ENCODE measurements around the gene ADAMTS14.

Gene ADAMTS14

GRCh38 chr10:70726909-70727495 is 54.7 kb downstream of the ADAMTS14 start:
- H4K20me1 ChIP-seq (ENCODE audit: insufficient read depth, low read length) = no peaks in the 10 kb centered on the region
- TF ChIP-seq EZH2 (IDR thresholded peaks at IDR 0.05; ENCODE audit: borderline replicate concordance, low read depth, low read length, severe bottlenecking) = no peak
- TF ChIP-seq CTCF (IDR thresholded peaks at IDR 0.05; ENCODE audit: borderline replicate concordance, extremely low read depth, low read length, poor library complexity, severe bottlenecking) = no peak
- H2AFZ ChIP-seq (ENCODE audit: low read depth, low read length) = no peak overlapping the region
- H3K9me3 ChIP-seq (ENCODE audit: insufficient read depth, low read length, severe bottlenecking) = no peaks in the 10 kb centered on the region
- ATAC-seq (ENCODE audit: insufficient read depth, low read depth) (no peak), DNase-seq (no peak)
- no peaks in the 10 kb centered on the region for H3K27me3 ChIP-seq (ENCODE audit: insufficient read depth, low read length, poor library complexity)
- no peak overlapping the region for H3K27ac ChIP-seq (ENCODE audit: low read length)
- no peaks in the 10 kb centered on the region for H3K79me2 ChIP-seq (ENCODE audit: insufficient read depth, low read length)
- H3K4me3 ChIP-seq (ENCODE audit: low read depth in 1 of 2, low read length in 2 of 2) = no peak overlapping the region
- no peaks in the 10 kb centered on the region for H3K4me1 ChIP-seq (ENCODE audit: insufficient read depth, low read length)
- no peak overlapping the region for H3K9ac ChIP-seq (ENCODE audit: low read depth, low read length)
- no peak overlapping the region for H3K4me2 ChIP-seq (ENCODE audit: insufficient read depth, low read length)
- no peaks in the 10 kb centered on the region for H3K36me3 ChIP-seq (ENCODE audit: insufficient read depth, low read length)

GRCh38 chr10:70728328-70728727 is 56.0 kb downstream of the ADAMTS14 start:
- H3K27me3 ChIP-seq (ENCODE audit: insufficient read depth, low read length, poor library complexity) = no peaks in the 10 kb centered on the region
- H3K79me2 ChIP-seq (ENCODE audit: insufficient read depth, low read length) = no peaks in the 10 kb centered on the region
- no peak overlapping the region for H3K27ac ChIP-seq (ENCODE audit: low read length)
- ATAC-seq (ENCODE audit: insufficient read depth, low read depth) (no peak), DNase-seq (no peak)
- H3K9ac ChIP-seq (ENCODE audit: low read depth, low read length) = no peak overlapping the region
- no peaks in the 10 kb centered on the region for H3K4me1 ChIP-seq (ENCODE audit: insufficient read depth, low read length)
- H3K9me3 ChIP-seq (ENCODE audit: insufficient read depth, low read length, severe bottlenecking) = no peaks in the 10 kb centered on the region
- no peaks in the 10 kb centered on the region for H3K36me3 ChIP-seq (ENCODE audit: insufficient read depth, low read length)
- H2AFZ ChIP-seq (ENCODE audit: low read depth, low read length) = no peak overlapping the region
- H3K4me3 ChIP-seq (ENCODE audit: low read depth in 1 of 2, low read length in 2 of 2) = no peak overlapping the region
- TF ChIP-seq EZH2 (IDR thresholded peaks at IDR 0.05; ENCODE audit: borderline replicate concordance, low read depth, low read length, severe bottlenecking) (no peak), CTCF (IDR thresholded peaks at IDR 0.05; ENCODE audit: borderline replicate concordance, extremely low read depth, low read length, poor library complexity, severe bottlenecking) (no peak)
- H3K4me2 ChIP-seq (ENCODE audit: insufficient read depth, low read length) = no peak overlapping the region
- H4K20me1 ChIP-seq (ENCODE audit: insufficient read depth, low read length) = no peaks in the 10 kb centered on the region

- Histone ChIP-seq H3K4me1 (ENCODE audit: insufficient read depth, low read length) (no peaks in the 10 kb centered on the region), H3K27me3 (ENCODE audit: insufficient read depth, low read length, poor library complexity) (no peaks in the 10 kb centered on the region), H3K4me3 (ENCODE audit: low read depth in 1 of 2, low read length in 2 of 2) (no peak overlapping the region), H3K9ac (ENCODE audit: low read depth, low read length) (no peak overlapping the region), H3K79me2 (ENCODE audit: insufficient read depth, low read length) (no peaks in the 10 kb centered on the region), H3K36me3 (ENCODE audit: insufficient read depth, low read length) (no peaks in the 10 kb centered on the region), H2AFZ (ENCODE audit: low read depth, low read length) (no peak overlapping the region), H3K27ac (ENCODE audit: low read length) (no peak overlapping the region), H4K20me1 (ENCODE audit: insufficient read depth, low read length) (no peaks in the 10 kb centered on the region), H3K9me3 (ENCODE audit: insufficient read depth, low read length, severe bottlenecking) (no peaks in the 10 kb centered on the region), H3K4me2 (ENCODE audit: insufficient read depth, low read length) (no peak overlapping the region)
- ATAC-seq (ENCODE audit: insufficient read depth, low read depth) = no peak
- no peak for DNase-seq
- TF ChIP-seq EZH2 (IDR thresholded peaks at IDR 0.05; ENCODE audit: borderline replicate concordance, low read depth, low read length, severe bottlenecking) (no peak), CTCF (IDR thresholded peaks at IDR 0.05; ENCODE audit: borderline replicate concordance, extremely low read depth, low read length, poor library complexity, severe bottlenecking) (no peak)
These were observed 57.6 kb downstream of the ADAMTS14 start for GRCh38 chr10:70729763-70730357.
